Amygdala (tissue), 56 donors: Measurements from ENCODE around the gene NRIP2.

Source experiments
- DNase-seq, 56 donors: peaks; one replicate each; lab custom pipeline; 2025; lab: John Stamatoyannopoulos, UW

The NRIP2 gene

GRCh38 chr12:2812290-2813213 is 22.3 kb downstream of the NRIP2 start, which contains the start of gene ITFG2:
TSS of gene ITFG2 (plus strand) at chr12:2812668. CDS start at chr12:2812761, 93 bp downstream.
- peak; percentile 93 to 100 (median 98) for DNase-seq

DNA sequence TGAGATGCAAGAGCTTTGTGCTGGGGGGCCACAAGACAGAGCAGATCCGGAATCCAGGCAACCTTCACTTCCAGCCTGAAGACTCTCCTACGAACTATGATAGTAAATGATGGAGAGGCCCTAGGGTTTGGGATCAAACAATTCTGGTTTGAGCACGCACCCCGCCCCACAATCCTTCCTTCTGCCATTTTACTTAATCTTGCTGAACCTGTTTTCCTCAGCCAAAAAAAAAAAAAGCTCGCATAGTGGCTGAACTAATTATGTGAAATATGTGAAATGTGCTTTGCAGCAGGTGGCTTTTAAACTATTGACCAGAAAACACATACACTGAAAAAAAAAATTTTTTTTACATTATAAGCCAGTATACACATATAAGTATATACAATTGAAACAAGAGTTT is 23.0 kb downstream of the NRIP2 start:
- no peak for DNase-seq

DNA sequence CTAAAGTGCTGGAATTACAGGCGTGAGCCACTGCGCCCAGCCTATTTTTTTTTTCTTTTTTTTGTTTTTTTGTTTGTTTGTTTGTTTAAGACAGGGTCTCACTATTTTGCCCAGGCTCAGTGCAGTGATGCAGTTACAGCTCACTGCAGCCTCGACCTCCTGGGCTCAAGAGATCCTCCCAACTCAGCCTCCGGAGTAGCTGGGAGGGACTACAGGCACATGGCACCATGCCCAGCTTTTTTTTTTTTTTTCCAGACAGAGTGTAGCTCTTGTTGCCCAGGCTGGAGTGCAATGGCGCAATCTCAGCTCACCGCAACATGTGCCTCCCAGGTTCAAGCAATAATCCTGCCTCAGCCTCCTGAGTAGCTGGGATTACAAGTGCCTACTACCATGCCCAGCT is 28.1 kb downstream of the NRIP2 start:
- DNase-seq = no peak

DNA sequence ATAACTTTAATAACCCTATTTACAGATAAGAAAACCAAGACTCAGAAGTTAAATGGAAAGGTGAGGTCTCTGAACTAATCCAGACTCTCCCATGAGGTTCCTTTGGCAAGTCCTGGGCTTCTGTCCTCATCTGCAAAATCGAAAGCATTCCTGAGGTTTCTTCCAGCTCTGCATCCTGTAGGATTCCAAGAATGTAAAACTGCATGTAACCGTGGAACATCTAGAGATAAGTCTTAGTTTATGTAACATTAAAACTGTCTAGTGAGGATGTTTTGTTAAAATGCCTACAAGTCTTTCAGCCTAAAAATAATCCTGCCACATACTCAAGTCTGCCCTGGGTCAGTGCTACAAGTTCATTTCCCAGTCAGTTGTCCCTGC is 29.7 kb downstream of the NRIP2 start:
- no peak for DNase-seq

- peak in 23 of 56 donors; percentile 2 to 69 (median 19) for DNase-seq
Observed at GRCh38 chr12:2804393-2805142, 30.3 kb downstream of the NRIP2 start.

DNA sequence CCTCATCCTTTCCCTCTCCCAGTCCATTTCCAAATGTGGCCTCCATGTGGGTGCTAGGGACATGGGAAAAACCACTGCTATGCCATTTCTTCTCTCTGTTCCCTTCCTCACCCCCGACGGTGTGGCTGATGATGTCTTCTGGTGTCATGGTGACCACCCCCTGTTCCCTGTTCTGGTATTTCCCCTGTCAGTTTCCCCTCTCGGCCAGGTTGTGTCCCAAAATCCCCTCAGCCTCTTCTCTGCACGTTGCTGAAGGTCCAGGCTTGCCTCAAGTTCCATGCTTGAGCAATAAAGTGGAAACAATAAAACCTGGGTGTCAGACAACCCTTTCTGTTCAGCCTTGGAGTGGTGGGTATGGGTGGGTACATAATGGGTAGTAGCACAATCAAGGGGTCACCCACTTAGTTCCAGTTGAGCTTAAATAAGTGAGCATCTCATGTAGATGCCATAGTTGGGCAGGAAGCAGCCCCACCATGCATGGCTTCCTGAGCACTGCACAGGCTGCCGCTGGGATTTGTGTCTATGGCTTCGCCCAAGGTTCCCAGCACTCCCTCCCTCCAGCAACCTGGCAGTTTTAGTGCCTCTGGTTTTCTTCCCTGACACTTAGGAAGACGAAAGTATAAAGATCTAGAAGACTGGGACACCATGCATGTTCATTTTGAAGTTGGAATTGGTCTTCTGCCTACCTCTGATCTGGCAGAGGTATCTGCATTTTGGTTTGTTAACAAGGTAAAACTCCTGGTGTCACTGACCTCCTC is 31.0 kb downstream of the NRIP2 start:
- DNase-seq = no peak

DNA sequence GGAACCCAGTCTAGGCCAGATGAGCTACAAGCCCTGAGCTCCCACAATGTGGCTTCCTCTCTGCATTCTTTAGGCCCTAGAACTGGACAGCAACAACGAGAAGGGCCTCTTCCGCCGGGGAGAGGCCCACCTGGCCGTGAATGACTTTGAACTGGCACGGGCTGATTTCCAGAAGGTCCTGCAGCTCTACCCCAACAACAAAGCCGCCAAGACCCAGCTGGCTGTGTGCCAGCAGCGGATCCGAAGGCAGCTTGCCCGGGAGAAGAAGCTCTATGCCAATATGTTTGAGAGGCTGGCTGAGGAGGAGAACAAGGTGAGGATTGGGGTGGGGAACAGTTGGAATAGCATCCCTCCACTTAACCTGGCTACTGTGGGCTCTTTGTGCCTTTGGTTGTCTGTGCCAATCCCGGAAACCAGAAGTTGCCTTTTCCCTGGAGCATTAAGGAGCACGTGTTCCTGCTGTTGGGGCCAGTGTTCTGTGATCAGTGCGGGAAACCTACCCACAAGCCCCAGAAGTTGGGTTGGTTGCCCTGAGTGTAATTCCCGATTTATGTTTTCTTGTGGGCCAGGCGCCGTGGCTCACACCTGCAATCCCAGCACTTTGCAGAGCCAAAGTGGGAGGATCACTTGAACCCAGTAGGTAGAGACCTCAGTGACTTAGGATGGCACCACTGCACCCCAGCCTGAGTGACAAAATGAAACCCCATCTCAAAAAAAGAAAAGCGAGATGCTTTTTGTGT is 33.6 kb downstream of the NRIP2 start:
- peak in 10 of 56 donors; percentile 3 to 45 (median 10) for DNase-seq

DNA sequence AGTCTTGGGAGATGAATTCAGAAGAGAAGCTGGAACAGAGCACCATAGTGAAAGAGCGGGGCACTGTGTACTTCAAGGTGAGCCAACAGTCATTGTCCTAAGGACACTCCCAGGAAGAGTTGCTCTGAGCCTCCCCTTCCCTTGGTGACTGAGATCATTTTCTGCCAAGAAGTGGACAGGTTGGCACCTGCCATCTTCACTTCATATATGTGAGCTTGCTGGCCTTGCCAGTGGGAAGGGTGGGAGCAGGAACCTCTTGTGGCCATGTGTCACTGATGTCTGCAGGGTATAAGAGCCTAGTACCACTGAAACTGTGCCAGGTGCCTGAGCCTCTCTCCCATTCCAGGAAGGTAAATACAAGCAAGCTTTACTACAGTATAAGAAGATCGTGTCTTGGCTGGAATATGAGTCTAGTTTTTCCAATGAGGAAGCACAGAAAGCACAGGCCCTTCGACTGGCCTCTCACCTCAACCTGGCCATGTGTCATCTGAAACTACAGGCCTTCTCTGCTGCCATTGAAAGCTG is 34.7 kb downstream of the NRIP2 start:
- no peak for DNase-seq

GRCh38 chr12:2797721-2798418 is 37.0 kb downstream of the NRIP2 start:
- DNase-seq = peak in 1 of 56 donors; percentile 27

DNA sequence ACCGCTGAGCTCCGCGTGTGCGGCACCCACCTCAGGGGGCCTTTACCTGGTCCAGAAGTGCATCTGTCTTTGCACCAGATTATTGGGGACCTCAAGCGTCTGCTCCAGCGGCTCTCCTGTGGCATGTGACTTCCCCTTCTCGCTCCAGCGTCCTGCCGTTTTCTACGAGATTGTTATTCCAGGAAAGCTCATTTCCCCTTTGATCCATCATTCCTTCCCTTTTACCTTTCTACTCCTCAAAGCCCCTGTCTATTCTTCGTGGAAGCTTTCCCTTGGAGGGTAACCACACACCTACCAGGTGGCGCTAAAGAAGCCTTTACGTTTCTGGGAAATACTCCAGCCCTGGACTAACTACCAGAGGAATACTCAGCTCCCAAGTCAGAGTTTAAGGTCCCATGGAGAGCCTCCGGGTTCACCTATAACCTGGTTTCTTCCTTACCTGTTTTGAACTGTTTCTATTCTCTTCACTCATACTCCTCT is 38.6 kb downstream of the NRIP2 start:
- no peak for DNase-seq

DNA sequence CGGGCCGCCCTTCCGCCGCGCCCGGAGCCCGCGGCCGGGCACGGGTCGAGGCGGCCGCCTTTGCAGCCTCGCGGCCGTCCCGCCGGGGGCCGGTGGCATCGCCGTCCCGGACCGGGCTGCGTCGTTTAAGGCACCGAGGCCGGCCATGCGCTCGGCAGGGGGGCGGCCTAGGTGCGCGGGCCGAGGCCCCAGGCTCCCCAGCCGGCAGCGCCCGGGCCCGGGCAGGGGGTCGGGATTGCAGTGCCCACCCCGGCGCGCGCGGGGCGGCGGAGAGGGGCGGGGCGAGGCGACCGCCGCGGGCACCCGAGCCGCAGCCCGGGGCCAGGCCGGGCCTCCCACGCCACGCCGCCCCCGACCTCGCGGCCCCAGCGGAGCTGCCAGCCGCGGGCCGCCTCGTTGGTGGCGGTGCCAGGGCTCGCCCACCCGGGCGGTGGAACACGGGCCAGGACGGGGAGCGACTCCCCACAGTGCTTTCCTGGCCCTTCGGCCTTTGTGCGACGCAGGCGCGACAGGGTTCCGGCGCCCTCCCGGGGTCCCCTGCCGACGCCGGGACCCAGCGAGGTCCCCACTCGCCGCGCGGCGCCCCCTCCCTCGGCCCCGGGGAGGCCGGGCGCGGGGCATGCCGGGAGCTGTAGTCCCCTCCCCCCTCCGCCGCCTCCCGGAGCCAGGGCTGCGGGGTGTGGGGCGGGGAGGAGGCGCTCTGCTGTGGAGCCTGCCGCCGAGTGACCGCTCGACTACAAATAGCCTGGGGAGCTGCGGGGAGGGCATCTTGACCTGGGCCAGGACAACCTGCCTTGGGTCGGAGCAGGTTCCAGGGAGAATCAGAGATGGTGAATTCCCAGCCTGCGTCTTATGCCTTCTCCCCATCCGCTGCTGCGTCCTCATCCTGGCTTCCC is 39.3 kb downstream of the NRIP2 start:
- DNase-seq = peak in 55 of 56 donors; percentile 13 to 86 (median 72)

- DNase-seq = peak; percentile 16 to 99 (median 84)
Observed at GRCh38 chr12:2794736-2795289, 40.0 kb downstream of the NRIP2 start, which contains the start of gene FKBP4. TSS of gene FKBP4 (plus strand) at chr12:2794970. CDS start at chr12:2795140, 170 bp downstream.

DNA sequence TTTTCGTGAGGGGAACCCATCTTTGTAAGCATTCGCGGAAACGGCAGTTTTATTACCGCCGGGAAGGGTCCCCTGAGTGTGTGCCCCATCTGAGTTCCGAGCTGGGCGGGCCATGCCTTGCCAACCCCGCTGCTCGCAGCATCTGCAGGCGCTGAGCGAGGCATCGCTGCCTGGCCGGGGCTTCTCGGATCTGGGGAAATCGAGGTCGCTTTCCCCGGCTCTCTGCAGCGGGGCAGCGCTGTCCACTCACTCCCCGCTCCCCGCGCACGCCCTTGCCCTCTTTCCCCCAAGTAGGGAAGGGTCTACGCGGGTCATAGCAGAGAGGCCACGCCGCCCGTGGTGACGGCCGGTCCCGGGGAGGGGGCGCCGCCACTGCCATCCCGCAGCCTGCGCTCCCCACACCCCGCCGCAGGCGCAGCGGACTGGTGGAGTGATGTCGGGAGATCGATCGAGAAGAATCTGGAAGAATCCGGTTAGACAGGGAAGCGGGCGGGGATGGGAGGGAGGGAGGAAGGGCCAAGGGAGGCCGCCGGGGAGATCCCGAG is 40.6 kb downstream of the NRIP2 start:
- peak in 37 of 56 donors; percentile 44 to 99 (median 73) for DNase-seq

- DNase-seq = no peak
Observed at GRCh38 chr12:2793561-2793960, 41.3 kb downstream of the NRIP2 start.

DNA sequence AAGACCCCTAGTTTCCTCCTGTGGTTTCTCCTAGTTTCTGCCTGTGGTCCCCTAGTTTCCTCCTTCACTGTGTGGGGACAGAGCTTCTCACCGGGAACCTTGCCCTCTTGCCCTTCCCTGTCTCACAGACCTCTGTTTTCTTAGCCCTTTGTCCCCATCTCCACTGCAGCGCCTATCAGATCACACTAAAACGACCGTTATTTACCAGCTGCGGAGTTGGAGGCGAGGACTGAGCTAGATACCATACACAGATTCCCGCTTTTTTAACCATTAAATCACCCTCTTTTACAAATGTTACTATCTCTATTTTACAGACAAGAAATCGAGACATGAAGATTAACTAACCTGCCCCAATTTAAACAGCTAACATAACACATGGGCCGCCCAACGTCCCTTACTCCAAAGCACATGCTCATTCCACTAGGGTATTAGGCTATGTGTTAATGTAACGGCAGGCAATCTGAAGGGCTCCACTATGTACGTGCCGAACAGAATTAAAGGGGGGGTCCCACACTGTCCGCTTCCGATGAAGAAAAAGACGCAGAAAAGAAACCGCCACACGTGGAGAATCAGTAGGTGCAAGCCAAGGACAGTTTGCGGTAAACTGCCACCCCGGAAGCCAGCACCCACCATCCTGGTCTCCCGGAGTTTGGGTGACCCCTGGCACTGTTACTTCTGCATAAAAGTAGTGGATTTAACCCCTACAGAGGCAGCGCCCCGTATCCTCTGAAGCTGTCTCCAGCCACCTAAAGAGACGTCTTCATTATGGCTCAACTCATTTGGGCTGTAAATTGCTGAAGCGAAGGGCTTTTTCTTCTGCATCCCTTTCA is 41.9 kb downstream of the NRIP2 start:
- DNase-seq = no peak

- no peak for DNase-seq
Observed at GRCh38 chr12:2791089-2791488, 43.7 kb downstream of the NRIP2 start.
